ENCODE measurements around the gene NAALADL2.
A peak's percentile ranks its signal among the peaks of the same experiment; 100 is the strongest.

Gene NAALADL2

DNA sequence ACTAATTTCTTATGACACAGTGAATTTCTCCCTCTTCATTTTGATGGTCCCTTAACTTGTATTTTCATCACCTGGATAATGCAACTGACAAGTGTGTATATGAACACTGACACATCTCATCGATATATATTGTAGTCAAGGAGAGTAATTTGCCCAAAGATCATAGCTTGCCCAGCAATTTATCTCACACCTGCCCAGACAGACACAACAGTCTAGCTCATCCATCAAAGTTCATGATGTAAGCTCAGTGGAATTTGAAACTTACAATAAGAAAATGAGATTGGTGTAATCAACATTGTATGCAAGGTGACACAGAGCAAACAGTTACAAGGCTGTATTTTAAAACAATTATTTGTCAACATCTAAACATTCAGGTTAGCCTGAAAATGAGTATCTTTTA is 805.8 kb downstream of the NAALADL2 start:
- no peak overlapping the region for H3K27ac ChIP-seq
- no peak for DNase-seq (ENCODE audit: low read depth, low spot score)

DNA sequence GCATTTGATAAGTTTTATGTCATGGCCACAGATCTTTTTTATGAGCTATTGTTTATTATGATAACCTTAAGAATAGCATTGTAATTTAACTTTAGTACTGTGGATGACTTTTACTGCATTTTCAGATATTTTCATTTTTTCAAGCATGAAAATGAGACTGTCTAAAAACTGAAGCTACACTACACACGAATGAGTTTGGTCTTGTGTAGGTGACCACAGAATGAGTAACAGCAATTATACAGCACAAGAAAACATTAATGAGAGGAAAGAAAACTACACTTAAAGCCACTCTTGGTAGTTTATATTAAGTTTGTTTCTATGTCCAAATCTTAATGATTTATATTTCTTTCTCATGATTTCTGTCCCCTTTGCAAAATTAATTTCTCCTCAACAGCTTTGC is 809.2 kb downstream of the NAALADL2 start:
- H3K27ac ChIP-seq, result no peak overlapping the region
- DNase-seq (ENCODE audit: low read depth, low spot score), result no peak

DNA sequence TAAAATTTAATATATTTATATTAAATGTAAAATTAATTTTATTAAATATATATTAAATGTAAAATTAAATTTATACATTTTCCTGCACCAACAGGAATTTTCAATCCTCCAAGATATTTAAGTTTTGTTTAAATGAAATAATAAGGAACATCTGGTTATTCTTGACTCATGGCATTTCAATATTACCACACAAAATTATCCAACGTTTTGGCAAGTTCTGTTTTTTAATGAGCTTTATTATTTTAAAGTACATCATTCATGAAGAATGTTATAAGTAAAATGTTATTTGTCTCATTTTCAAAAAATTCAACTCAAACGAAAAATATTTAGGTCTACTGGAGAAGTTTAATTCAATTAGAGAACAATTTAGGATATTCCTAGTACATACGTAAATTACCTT is 811.4 kb downstream of the NAALADL2 start:
- DNase-seq (ENCODE audit: low read depth, low spot score), result no peak

DNA sequence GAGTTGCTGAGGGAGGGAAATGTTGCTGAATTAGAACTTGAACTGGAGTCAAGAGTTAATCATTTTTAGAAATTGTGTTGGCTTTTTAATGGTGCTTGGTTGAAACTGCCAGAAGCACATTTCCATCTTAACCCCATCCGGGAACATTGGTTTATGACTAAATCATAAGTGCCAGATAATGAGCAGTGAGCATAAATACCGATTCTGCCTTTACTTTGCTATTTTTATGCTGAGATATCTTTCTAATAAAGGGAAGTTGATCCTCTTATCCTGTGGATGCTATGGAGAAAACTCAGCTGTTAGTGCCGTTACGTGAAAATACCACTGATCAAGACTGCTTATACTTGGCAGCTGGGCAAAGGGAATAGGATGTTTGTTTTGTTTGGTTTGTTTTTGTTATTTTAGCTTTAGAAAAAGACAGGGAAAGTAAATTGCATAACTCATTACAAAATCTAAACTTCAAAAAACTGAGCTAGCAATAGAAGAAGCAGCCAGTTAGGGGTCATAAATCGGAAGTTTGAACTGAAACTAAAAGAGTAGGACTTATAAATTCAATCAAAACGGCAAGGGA is 813.1 kb downstream of the NAALADL2 start:
- DNase-seq (ENCODE audit: low read depth, low spot score), result no peak

More for the DNA sequence above, 811.4 kb downstream of the NAALADL2 start:
- no peak overlapping the region for H3K27ac ChIP-seq

DNA sequence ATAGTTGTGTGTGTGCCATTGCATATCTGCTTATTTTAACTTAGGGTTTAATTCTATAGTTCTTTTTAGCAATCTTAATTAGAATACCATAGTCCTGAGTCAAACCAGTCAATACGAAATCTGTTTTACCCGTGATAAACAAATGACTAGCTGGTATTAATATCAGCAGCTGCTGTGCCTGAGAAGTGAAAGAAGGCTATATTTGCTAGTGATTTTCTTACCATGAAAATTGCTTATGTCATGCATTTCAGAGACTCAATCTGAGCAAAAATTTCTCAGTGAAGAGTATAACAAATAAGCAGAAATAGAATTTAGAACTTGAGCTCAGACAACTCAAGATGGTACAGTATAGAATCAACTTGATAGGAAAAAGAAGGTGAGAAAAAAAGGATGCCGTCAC is 820.4 kb downstream of the NAALADL2 start:
- no peak overlapping the region for H3K27ac ChIP-seq
- no peak for DNase-seq (ENCODE audit: low read depth, low spot score)

More for the DNA sequence above, 813.1 kb downstream of the NAALADL2 start:
- H3K27ac ChIP-seq, result no peak overlapping the region

DNA sequence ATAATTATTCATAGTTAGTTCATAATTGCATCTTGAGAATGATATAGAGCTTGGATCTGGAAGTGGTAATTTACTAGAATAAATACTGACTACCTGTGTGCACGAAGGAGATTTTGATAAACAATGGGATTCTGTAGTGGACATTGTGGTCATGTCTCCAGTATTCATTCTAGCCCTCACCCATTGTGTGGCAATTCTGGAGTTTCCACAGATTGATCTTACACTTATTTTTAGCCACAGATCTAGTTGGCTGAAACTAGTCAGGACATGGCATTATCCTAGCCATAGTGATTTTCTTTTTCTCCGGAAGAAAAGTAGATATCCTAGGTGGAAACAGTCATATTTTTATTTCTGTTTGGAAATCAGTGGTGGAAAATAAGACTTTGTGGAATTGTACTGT is 833.1 kb downstream of the NAALADL2 start:
- DNase-seq (ENCODE audit: low read depth, low spot score), result no peak

DNA sequence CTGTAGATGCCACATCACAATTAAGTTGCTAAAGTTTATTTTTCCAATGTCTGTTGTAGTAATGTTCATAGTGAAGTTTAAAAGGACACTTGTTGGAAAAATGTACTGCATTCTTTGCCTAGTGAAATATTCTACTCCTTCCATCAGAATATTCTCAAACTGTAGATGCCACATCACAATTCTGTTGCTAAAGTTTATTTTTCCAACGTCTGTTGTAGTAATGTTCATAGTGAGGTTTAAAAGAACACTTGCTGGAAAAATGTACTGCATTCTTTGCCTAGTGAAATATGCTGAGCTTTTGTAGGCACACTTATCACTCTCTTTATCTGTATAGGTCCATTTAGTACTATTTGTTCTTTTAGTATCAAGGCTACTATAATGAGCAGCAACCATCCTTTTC is 836.1 kb downstream of the NAALADL2 start:
- no peak for DNase-seq (ENCODE audit: low read depth, low spot score)

More for the DNA sequence above, 833.1 kb downstream of the NAALADL2 start:
- H3K27ac ChIP-seq, result no peak overlapping the region

DNA sequence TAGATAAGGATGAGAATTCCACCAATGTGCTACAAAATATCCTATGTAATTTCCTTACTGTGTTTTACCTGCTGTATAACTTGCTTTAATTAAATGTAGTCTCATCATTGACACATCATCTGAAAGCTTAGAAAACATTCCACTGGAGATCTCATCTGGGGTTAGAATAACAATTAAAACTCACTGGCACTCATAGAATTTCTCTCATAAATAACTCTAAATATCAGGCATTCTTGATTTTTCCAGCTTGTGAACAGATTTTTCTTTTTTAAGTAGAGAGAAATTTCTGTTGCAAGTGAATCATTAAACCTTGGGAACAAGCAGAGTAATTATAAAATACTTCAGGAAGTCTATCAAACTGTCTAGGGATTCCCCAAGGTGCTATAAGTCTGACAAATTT is 843.8 kb downstream of the NAALADL2 start:
- no peak for DNase-seq (ENCODE audit: low read depth, low spot score)
- no peak overlapping the region for H3K27ac ChIP-seq

More for the DNA sequence above, 836.1 kb downstream of the NAALADL2 start:
- H3K27ac ChIP-seq, result no peak overlapping the region

DNA sequence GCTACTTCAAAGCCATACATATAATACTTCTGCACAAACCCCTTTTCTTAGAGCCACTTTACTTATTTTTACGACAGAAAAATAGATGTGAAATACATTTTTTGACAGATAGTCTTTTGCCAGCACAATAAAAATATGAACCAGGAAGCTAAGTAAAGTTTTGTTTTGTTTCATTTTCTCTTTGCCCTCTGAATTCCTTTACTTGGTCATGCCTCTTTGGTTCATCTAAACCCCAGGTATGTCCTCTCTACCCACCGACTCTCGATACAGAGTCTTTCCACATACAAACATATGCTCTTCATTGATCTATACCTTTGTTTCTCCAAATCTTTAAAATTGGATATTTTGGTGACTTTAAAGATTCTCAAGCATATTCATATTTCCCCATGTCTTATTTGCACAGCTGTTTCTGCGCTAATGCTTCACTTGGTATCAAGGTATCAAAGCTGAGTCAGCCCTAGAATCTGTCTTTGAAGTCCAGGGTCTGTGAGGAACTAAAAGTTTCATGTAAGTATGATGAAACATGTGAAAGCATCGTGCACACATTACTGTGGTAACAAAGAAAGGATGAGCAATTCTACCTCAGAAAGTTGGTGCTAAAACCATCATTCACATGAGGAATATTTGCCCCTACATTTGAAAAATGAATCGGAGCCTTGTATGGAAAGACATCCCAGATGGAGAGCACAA is 845.4 kb downstream of the NAALADL2 start:
- no peak for DNase-seq (ENCODE audit: low read depth, low spot score)
- H3K27ac ChIP-seq, result no peak overlapping the region

DNA sequence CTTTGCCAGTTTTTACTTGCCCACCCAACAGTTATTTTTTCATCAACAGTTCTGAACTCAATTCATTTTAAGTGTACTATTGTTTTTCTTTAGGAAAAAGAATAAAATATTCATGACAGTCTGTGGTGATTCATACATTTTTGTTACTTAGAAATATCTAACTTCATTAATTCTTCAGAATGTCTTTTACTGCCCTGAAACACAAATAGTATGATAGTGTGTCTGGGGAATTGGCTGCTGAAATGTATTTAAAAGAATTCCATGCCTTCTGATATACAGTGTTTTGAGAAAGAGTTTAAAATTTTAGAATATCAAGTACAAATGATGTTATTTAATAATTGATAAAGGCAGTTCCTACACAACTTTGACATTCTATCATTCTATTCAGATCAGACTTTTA is 854.1 kb downstream of the NAALADL2 start:
- no peak for DNase-seq (ENCODE audit: low read depth, low spot score)
- H3K27ac ChIP-seq, result no peak overlapping the region

DNA sequence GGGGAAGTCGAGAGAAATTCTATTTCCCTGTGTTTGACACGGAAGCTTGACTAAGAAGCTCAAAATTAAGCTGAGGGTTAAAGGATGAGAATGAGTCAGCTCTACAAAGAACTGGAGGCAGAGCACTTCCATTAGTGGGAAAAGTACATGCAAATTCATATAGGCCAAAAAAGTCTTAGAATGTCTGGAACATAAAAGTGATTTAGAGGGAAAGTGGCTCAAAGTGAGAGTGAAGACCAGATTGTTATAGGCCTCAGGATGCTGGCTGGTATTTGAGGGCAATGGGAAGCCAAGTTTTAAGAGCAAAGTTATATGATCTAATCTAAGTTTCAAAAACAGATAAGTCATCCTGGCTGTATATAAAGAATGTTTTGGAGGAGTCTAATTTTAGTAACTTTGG is 857.3 kb downstream of the NAALADL2 start:
- DNase-seq (ENCODE audit: low read depth, low spot score), result no peak
- H3K27ac ChIP-seq, result no peak overlapping the region

DNA sequence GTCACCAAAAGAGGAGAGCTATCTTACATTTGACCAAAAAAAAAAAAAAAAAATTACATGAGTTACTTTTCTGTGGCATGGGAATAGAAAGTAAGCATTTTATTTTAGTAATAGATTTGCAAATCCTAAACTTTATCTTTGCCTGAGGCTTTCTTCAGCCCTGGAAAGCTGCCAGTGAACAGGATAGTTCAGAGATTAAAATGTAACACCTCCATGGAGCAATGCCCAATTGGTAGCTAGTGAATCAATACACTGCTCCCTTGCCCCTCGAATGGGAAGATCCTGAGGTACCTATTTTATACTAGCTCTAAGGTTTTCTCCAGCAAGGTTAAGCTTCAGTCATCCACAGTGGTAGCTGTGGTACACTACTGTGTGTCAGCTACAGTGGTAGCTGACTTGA is 867.1 kb downstream of the NAALADL2 start:
- DNase-seq (ENCODE audit: low read depth, low spot score), result no peak
- H3K27ac ChIP-seq, result no peak overlapping the region

DNA sequence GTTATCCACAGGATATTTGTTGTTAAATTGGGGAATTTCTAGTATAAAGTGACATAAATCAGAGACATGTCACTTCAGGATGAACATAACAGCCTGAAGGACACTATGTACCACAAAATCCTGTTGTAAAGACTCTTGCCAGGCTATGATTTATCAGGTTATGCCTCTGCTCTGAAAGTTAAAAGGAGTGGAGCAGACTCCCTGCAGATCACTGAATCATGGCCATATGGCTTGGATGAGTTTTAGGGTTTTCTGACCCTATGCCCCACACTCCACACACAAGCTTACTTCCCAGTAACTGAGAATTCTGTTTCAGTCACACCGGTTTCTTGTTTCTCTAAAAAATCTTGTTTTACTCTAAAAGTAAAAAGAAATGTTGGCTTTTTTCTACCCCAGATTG is 869.4 kb downstream of the NAALADL2 start:
- DNase-seq (ENCODE audit: low read depth, low spot score), result no peak
- H3K27ac ChIP-seq, result no peak overlapping the region

DNA sequence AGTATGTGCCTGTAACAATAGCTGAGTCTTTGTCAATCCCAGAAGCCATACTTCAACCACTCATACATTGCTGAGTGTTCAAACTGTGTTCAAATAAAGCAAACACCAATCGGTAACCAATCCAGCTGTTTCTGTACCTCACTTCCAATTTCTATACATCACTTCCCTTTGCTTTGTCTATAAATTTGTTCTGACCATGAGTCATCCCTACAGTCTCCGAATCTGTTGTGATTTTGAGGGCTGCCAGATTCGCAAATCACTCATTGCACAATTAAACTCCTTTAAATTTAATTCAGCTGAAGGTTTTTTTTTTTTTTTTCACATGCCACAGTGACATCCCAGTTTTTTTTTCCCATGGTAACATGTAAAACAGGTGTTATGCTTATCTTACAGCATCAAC is 870.3 kb downstream of the NAALADL2 start:
- DNase-seq (ENCODE audit: low read depth, low spot score), result no peak
- no peak overlapping the region for H3K27ac ChIP-seq

DNA sequence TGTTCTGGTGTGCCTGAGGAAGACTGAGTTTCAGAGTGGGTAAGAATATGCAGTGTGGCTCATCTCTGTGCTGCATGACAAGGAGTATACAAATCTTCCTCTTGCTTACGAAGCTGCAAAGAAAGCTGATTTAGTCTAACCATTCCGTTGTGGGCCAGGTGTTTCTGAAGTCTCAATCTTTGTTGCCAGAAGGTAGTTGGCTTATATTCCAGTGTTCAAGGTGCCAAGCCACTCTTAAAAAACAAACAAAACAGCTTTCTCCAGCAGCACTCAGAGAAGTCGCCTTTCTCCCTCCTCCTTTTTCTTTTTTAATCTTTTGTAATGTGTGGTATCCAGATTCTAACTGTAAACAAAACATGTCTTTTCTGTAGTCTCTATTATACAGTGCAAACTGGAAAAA is 872.4 kb downstream of the NAALADL2 start:
- no peak for DNase-seq (ENCODE audit: low read depth, low spot score)
- no peak overlapping the region for H3K27ac ChIP-seq

DNA sequence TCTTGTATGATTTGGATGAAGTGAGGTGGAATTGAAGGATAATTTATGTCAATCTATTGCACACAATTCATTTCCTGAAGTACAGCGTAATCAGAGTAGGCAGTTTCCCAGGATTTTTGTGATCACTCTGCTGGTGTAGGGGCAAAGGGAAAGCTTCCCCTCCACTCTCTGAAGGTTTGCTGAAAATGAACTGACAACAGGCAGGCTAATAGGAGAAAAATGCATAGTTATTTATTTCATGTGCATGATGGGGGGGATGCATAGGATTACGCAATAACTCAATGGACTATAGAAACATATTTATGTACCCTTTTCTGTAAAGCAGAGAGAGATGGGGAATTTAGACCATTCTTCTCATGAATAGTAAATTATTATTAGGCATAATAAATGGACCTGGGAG is 872.9 kb downstream of the NAALADL2 start:
- no peak overlapping the region for H3K27ac ChIP-seq
- DNase-seq (ENCODE audit: low read depth, low spot score), result no peak

DNA sequence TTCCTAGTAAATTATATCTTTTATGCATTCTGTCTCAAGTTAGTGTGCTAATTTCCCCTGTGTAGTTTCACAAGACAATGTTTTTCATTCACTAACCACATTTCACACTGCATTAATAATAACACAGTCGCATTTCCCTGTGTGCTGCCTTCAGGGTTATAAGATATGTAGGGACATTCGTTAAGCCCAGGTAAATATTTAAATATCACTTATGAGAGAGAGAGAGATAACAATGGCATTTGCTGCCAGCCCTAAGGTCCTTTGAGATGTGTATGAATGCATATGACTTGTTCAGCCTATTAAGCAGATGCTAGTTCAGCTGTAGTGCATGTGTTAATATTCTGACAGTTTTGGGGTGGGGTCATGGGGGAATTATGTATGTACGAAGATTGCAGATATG is 876.7 kb downstream of the NAALADL2 start:
- H3K27ac ChIP-seq, result no peak overlapping the region
- no peak for DNase-seq (ENCODE audit: low read depth, low spot score)

DNA sequence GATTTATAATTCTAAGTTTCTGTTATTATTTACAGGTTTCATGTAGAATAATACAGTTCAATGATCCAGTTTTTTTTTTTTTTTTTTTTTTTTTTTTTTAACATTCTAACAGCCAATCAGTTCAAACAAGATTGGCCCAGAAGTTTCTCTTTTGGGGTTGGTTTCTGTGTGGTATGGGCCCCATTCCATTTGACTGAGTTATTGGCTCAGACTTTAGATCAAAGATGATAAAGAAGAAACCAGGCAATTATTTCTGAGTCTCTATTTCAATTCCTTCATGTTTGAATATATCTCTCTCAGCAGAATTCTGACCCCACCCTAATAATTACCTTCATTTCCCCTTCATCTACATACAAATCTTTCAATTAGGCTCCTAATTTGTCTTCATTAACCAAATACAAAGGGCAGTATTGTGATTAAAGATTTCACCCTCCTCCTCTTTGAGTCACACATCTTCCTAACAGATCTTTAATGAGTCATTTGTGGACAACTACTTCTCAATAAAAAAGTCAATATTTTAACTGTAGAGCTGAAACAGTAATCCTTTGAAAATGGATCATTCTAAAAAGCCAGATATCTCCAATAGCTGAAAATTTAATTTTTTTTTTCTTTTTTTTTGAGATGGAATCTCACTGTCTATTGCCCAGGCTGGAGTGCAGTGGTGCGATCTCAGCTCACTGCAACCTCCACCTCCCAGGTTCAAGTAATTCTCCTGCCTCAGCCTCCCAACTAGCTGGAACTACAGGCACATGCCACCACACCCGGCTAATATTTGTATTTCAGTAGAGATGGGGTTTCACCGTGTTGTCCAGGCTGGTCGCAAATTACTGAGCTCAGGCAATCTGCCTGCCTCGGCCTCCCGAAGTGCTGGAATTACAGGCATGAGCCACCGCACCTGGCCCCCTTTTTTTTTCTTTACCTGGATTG is 878.8 kb downstream of the NAALADL2 start:
- peak; percentile 40 for DNase-seq (ENCODE audit: low read depth, low spot score)

DNA sequence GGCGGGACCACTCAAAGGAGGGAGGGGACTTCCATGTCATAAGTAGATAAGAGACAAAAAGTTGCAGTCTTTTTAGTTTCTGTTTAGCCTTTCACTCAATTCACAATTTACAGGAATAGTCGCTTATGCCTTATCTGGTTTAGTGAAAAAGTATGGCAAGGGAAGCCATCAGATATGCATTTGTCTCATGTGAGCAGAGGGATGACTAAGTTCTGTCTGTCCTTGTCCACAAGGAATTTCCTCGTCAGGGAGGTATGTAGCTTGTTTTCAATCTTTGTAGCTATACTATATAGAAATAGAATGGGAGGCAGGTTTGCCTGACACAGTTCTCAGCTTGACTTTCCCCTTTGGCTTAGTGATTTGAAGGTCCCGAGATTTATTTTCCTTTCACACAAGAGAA is 882.8 kb downstream of the NAALADL2 start:
- H3K27ac ChIP-seq, result no peak overlapping the region
- no peak for DNase-seq (ENCODE audit: low read depth, low spot score)

More for the DNA sequence above, 878.8 kb downstream of the NAALADL2 start:
- H3K27ac ChIP-seq, result peak overlapping the region; percentile 40

DNA sequence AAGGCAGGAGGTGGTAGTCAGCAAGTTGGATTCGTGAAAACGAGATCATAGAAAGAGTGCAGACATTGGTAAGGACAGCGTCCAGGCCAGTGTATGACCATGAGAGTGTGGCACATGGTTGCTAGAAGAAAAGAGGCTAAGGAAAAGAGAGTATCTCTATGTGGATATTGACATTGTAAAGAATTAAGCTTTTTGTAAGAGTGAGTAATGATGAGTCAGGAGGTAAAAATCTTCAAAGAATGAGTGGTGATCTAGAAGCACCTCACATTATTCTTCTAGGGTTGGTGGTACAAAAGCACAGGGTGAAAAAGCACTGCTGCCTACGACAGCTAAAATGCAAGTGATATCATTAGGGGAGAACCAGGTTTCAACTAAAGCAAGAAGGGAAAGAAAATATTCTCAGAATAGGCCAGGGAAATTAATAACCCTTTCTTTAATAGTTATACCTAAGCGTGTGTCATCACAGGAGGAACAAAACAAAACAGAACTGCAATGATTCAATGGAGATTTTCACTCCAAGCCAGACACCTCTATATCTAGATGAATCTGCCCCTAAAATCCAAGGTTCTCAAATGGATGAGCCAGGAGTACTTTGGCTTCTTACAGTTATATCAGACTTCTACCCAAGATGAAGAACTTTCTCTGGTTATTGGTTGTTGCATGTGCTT is 884.7 kb downstream of the NAALADL2 start:
- H3K27ac ChIP-seq, result peak overlapping the region; percentile 17
- no peak for DNase-seq (ENCODE audit: low read depth, low spot score)

DNA sequence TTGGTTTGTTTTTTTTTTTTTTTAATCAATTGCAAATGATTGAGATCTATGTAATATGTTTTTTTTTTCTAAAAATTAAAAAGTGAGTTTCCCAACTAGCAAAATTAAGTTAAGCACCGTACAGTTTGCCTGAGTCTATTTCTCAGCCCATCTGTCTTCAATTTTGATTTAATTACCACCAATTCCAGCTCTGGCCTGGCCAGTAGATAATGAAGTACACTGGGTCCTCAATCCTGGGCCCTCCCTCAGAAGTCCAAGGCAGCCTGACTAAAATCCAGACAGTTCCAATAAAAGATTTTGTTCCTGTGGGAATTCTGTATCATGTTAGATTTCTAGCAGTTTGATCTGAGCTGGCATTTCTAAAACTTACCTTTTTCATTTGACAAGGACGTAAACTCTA is 887.2 kb downstream of the NAALADL2 start:
- no peak overlapping the region for H3K27ac ChIP-seq
- no peak for DNase-seq (ENCODE audit: low read depth, low spot score)
